GM12892 (cell line): Measurements from ENCODE around the gene LIF.
A peak's percentile ranks its signal among the peaks of the same experiment; 100 is the strongest.

Experiments used
- POLR2A ChIP-seq: IDR thresholded peaks from 2 replicates; pipeline ENCODE4 v1.6.1; 2011; ENCODE audit warnings: low read depth, low read length, control low read depth
- POLR2AphosphoS5 ChIP-seq: IDR thresholded peaks from 2 replicates; pipeline ENCODE4 v1.6.1; 2011; ENCODE audit warnings: low read depth, low read length, control low read depth

GRCh38 chr22:30290342-30291057, 43.9 kb upstream of the LIF start:
- TF ChIP-seq POLR2A (peak; percentile 57), POLR2AphosphoS5 (peak; percentile 30; the same call in 1 of the 2 replicates)
